GM10266 (cell line): Measurements from ENCODE around the gene MATN1.

ENCODE experiments used
- DNase-seq: peaks from one replicate; pipeline ENCODE4 v3.0.0; 2012; ENCODE audit errors: extremely low spot score
- CTCF ChIP-seq: IDR thresholded peaks from 2 replicates; pipeline ENCODE4 v1.5.1; 2012; ENCODE audit warnings: mild to moderate bottlenecking, low read depth; ENCODE audit not compliant: control insufficient read depth, insufficient read depth; ENCODE audit errors: missing control alignments

Gene MATN1

GRCh38 chr1:30756206-30756544, 32.8 kb upstream of the MATN1 start:
- TF ChIP-seq CTCF: no peak
- no peak for DNase-seq

GRCh38 chr1:30755746-30756145, 32.4 kb upstream of the MATN1 start:
- peak; percentile 23 for TF ChIP-seq CTCF
- no peak for DNase-seq

DNA sequence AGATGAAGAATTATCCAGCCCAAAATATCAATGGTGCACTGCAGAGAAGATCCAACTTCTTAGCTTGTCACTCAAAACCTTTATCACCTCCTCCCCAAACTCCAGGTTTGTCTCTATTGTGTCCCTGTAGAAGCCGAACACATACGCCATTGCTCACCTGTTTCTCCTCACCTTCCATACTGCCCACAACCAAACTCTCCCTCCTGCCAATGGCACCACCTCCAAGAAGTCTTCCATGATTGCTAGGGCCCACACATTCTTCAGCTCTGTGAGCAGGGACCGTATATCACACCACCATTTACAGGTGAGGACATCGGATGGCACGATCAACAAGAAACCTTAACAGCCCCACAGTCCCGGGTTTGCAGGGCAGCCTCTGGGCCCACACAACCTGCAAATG, 31.9 kb upstream of the MATN1 start:
- TF ChIP-seq CTCF: no peak
- no peak for DNase-seq

GRCh38 chr1:30754684-30755171, 31.3 kb upstream of the MATN1 start:
- DNase-seq: peak; percentile 53
- no peak for TF ChIP-seq CTCF

- no peak for TF ChIP-seq CTCF
These were observed 30.3 kb upstream of the MATN1 start for GRCh38 chr1:30753660-30754123.

GRCh38 chr1:30753118-30753517, 29.7 kb upstream of the MATN1 start:
- TF ChIP-seq CTCF: no peak
- DNase-seq: no peak

More at GRCh38 chr1:30753660-30754123, 30.3 kb upstream of the MATN1 start:
- no peak for DNase-seq

- TF ChIP-seq CTCF: no peak
- DNase-seq: no peak
These were observed 29.2 kb upstream of the MATN1 start for GRCh38 chr1:30752651-30752908.
